HEK293T (cell line): ENCODE data around the gene SERPINA3.

Experiments
- CTCF ChIA-PET: fragments of 350-600 bp; formaldehyde crosslinking; extraction: SDS; loops from one replicate; lab custom pipeline; 2021; ENCODE audit warnings: antibody characterized with exemption, inconsistent platforms; lab: Yijun Ruan, JAX
- POLR2A ChIA-PET: fragments of 350-600 bp; formaldehyde crosslinking; extraction: SDS; loops from one replicate; lab custom pipeline; 2020; ENCODE audit warnings: antibody characterized with exemption, inconsistent platforms; lab: Yijun Ruan, JAX
- DNase-seq: peaks from one replicate; pipeline ENCODE4 v3.0.0; 2012; ENCODE audit warnings: mixed read lengths; ENCODE audit errors: extremely low spot score
- ARNT ChIP-seq: fragments of 450-650 bp; IDR thresholded peaks from 2 replicates; pipeline ENCODE4 v1.6.1; 2017; ENCODE audit warnings: mild to moderate bottlenecking
- BHLHE40 ChIP-seq: fragments of 450-650 bp; IDR thresholded peaks from 2 replicates; pipeline ENCODE4 v1.6.1; 2016; ENCODE audit warnings: mild to moderate bottlenecking, moderate library complexity, borderline replicate concordance
- CTBP1 ChIP-seq: fragments of 450-650 bp; IDR thresholded peaks from 2 replicates; pipeline ENCODE4 v1.6.1; 2016; ENCODE audit warnings: borderline replicate concordance
- ELF4 ChIP-seq: fragments of 450-650 bp; IDR thresholded peaks from 2 replicates; pipeline ENCODE4 v1.6.1; 2017; ENCODE audit warnings: antibody characterized with exemption
- FOXA1 ChIP-seq: fragments of 450-650 bp; IDR thresholded peaks from 2 replicates; pipeline ENCODE4 v1.6.1; 2016; ENCODE audit warnings: mild to moderate bottlenecking
- FOXK2 ChIP-seq: fragments of 450-650 bp; IDR thresholded peaks from 2 replicates; pipeline ENCODE4 v1.6.1; 2016; ENCODE audit warnings: mild to moderate bottlenecking
- FOXM1 ChIP-seq: fragments of 450-650 bp; IDR thresholded peaks from 2 replicates; pipeline ENCODE4 v1.6.1; 2017; ENCODE audit warnings: mild to moderate bottlenecking, borderline replicate concordance
- HDGF ChIP-seq: fragments of 450-650 bp; IDR thresholded peaks from 2 replicates; pipeline ENCODE4 v1.6.1; 2017; ENCODE audit warnings: antibody characterized with exemption, borderline replicate concordance
- L3MBTL2 ChIP-seq: fragments of 450-650 bp; conservative IDR thresholded peaks from 2 replicates; pipeline ENCODE4 v1.6.1; 2016; ENCODE audit warnings: mild to moderate bottlenecking
- LEF1 ChIP-seq: fragments of 450-650 bp; IDR thresholded peaks from 2 replicates; pipeline ENCODE4 v1.6.1; 2017; ENCODE audit warnings: mild to moderate bottlenecking, borderline replicate concordance
- NFRKB ChIP-seq: fragments of 450-650 bp; IDR thresholded peaks from 2 replicates; pipeline ENCODE4 v1.6.1; 2016; ENCODE audit warnings: mild to moderate bottlenecking, moderate library complexity
- SP1 ChIP-seq: fragments of 450-650 bp; IDR thresholded peaks from 2 replicates; pipeline ENCODE4 v1.6.1; 2017
- SUZ12 ChIP-seq: fragments of 450-650 bp; IDR thresholded peaks from 2 replicates; pipeline ENCODE4 v1.6.1; 2016; ENCODE audit warnings: mild to moderate bottlenecking
- TARDBP ChIP-seq: fragments of 450-650 bp; IDR thresholded peaks from 2 replicates; pipeline ENCODE4 v1.6.1; 2016
- ZNF384 ChIP-seq: fragments of 450-650 bp; IDR thresholded peaks from 2 replicates; pipeline ENCODE4 v1.6.1; 2016
- TF ChIP-seq, protein P1 (sequence below): fragments of 450-650 bp; IDR thresholded peaks from 2 replicates; pipeline ENCODE4 v1.6.1; 2016

The SERPINA3 gene

DNA sequence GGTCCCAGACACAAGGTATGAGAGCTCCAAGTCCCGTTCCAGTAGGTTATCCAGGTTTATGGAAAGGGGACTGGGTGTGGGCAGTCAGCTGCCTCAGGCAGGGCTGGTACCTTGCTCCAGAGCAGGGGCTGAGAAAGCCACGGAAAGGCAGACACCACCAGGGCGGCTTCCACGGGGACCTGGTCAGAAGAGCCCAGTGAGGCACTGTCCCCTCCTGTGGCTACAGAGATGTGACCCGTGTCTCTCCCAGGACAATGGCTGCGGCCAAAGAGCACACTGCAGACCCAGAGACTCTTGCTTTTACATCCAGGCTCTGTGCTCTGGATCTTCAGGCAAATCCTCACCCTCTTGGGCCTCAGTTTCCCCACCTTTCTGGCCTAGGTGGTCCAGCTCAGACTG is 42.2 kb upstream of the SERPINA3 start:
- no peak for TF ChIP-seq FOXA1
- CTCF ChIA-PET: no interaction called here
- POLR2A ChIA-PET: no interaction called here
- no peak for DNase-seq

DNA sequence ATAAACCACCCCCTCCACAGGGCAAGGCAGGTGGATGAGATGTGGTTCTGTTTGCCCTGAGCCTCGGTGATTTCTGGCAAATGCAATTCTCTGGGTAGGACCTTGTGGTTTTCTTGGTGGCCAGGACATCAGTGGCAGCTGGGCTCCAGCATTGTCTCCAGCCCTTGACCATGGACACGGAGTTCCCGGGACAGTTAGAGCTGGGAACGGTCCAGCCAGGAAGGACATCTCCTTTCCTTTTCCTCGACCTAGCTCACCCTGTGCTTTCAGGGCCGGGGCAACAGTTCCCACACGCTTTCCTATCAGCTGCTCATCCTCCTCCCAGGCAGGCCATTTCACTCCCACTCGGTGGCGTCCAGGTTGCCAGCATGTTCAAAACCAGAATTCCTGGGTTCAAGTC is 41.8 kb upstream of the SERPINA3 start:
- CTCF ChIA-PET: interaction anchor here (1.5 kb wide), 1 partner anchor 21 kb away, joined by 3 read pairs; no protein-coding TSS in a partner anchor
- DNase-seq: no peak
- TF ChIP-seq ELF4 (no peak), SP1 (no peak), L3MBTL2 (no peak), FOXA1 (no peak), FOXK2 (no peak), SUZ12 (no peak), FOXM1 (no peak), BHLHE40 (no peak), HDGF (no peak), LEF1 (no peak), NFRKB (no peak), ZNF384 (no peak), ARNT (no peak), CTBP1 (no peak), TARDBP (no peak)
- TF ChIP-seq, protein P1, sequence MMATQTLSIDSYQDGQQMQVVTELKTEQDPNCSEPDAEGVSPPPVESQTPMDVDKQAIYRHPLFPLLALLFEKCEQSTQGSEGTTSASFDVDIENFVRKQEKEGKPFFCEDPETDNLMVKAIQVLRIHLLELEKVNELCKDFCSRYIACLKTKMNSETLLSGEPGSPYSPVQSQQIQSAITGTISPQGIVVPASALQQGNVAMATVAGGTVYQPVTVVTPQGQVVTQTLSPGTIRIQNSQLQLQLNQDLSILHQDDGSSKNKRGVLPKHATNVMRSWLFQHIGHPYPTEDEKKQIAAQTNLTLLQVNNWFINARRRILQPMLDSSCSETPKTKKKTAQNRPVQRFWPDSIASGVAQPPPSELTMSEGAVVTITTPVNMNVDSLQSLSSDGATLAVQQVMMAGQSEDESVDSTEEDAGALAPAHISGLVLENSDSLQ: no peak
- POLR2A ChIA-PET: no interaction called here

DNA sequence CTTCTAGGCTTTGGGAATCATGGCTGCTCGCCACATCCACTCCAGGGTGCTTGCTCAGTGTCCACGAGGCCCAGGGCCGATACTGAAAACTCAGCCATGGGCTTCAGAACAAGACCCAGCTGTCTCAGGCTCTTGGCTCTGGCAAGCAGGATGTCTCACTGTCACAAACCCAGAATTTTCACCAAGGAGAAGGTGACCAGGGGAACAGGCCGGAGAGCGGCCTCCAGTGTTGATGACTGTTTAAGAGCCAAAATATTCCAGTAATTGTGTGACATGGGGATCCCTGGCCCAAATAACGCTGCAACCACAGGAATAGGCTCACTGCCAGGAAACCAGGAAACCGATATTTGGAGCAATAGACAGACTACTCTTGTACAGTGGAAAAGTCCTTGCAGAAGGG is 40.8 kb upstream of the SERPINA3 start:
- no peak for DNase-seq
- ChIA-PET CTCF (interaction anchor here (1.5 kb wide), 1 partner anchor 22 kb away, joined by 3 read pairs; no protein-coding TSS in a partner anchor), POLR2A (no interaction called here)

DNA sequence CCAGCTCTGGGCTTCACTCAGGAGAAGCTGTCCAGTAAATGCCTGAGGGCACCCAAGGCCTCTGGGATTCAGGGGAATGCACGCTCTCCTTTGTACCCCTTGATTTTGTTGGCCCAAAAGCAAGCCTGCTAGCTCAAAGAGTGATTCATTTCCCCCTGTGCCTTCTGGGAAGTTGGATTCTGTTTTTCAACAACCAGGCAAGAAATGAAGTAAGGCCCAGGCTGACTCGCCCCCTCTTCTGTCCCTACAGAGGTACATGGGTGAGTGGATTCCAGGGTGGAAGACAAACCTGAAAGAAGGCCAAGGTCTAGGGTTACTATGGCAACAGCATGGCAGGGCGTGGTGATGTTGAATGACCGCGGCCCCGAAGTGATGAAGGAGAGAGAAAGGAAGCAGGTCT is 40.2 kb upstream of the SERPINA3 start:
- DNase-seq: no peak
- POLR2A ChIA-PET: no interaction called here
- no peak for TF ChIP-seq ARNT
- no peak for TF ChIP-seq TARDBP
- no peak for TF ChIP-seq L3MBTL2
- no peak for TF ChIP-seq FOXK2
- no peak for TF ChIP-seq NFRKB
- no peak for TF ChIP-seq SUZ12
- TF ChIP-seq SP1: no peak
- TF ChIP-seq LEF1: no peak
- TF ChIP-seq FOXA1: no peak
- no peak for TF ChIP-seq BHLHE40
- TF ChIP-seq ZNF384: no peak
- CTCF ChIA-PET: interaction anchor here (1.5 kb wide), 1 partner anchor 23 kb away, joined by 3 read pairs; no protein-coding TSS in a partner anchor

More for the DNA sequence above, 40.8 kb upstream of the SERPINA3 start:
- no peak for TF ChIP-seq LEF1
- no peak for TF ChIP-seq NFRKB
- no peak for TF ChIP-seq FOXM1
- no peak for TF ChIP-seq BHLHE40
- no peak for TF ChIP-seq FOXA1
- TF ChIP-seq, protein P1: no peak
- no peak for TF ChIP-seq ELF4
- TF ChIP-seq TARDBP: no peak
- no peak for TF ChIP-seq SP1
- TF ChIP-seq L3MBTL2: no peak
- no peak for TF ChIP-seq HDGF
- TF ChIP-seq ZNF384: no peak
- TF ChIP-seq FOXK2: no peak
- no peak for TF ChIP-seq SUZ12
- no peak for TF ChIP-seq CTBP1
- TF ChIP-seq ARNT: no peak

DNA sequence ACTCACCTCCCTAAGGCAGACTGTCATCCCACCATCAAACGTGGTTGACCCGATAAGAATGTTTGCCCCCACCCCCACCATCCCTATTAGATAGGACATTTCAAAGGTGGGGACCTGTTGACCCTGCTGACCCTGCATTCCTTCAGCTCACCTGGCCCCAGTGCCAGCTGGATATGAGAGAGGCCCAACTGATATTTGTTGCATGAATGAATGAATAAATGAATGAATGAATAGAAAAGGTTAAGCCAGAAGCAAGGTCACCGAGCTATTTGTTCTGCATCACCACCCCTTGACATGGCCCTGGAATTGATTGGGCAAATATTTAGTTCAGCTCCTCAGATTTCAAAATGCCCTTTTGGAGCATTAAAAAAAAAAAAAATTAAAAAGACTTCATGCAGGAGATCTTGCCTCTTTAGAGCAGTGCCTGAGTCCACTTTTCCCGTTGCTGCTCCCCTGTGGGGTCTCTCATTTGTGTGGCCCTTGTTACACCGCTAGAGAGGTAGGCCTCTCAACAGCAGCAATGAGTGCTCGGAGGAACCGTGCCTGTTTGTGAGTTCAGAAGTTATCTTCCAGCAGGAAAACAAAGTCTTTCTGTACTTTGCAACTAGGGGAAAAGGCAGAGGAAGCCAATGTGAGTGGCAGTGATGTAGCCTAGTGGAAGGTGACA is 39.4 kb upstream of the SERPINA3 start:
- TF ChIP-seq BHLHE40: no peak
- DNase-seq: no peak
- ChIA-PET POLR2A (no interaction called here), CTCF (interaction anchor here (0.6 kb wide), 1 partner anchor 983 kb away, joined by 3 read pairs; no protein-coding TSS in a partner anchor)

DNA sequence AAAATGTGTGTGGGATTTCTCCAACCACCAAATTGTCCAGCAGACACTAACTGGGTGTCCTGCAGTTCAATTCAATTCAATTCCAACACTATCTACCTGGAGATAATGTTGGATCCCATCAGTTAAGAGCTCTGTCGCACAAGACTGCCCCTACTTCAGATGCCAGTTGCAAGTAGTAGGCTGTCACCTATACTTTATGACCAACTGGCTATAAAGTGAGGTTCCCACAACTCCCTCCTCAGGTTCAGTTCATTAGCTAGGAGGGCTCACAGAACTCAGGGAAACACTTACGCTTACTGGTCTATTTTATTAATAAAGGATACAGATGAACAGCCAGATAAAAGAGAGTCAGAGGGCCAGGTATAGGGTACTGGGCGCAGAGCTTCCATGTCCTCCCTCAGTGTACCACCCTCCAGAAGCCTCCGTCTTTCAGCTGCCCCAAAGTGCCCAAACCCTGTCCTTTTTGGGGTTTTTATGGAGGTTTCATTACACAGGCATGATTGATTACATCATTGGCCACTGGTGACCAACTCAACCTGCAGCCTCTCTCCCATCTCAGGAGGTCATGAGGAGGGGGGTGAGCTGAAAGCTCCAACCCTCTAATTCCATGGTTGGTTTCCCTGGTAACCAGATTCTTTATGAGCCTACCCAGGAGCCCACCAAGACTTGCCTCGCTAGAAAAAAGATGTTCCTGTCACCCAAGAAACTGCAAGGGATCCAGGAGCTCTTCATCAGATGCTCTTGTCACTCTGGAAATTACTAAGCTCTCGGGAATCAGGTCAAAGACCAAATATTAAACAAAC is 38.5 kb upstream of the SERPINA3 start:
- CTCF ChIA-PET: interaction anchor here (1.5 kb wide), 1 partner anchor 25 kb away, joined by 4 read pairs; no protein-coding TSS in a partner anchor
- TF ChIP-seq FOXA1: no peak
- no peak for TF ChIP-seq ELF4
- TF ChIP-seq BHLHE40: no peak
- no peak for TF ChIP-seq NFRKB
- TF ChIP-seq SUZ12: no peak
- no peak for TF ChIP-seq CTBP1
- TF ChIP-seq, protein P1: no peak
- TF ChIP-seq FOXM1: no peak
- no peak for TF ChIP-seq L3MBTL2
- no peak for TF ChIP-seq HDGF
- TF ChIP-seq TARDBP: no peak
- no peak for TF ChIP-seq ARNT

More for the DNA sequence above, 38.5 kb upstream of the SERPINA3 start:
- POLR2A ChIA-PET: no interaction called here
- DNase-seq: no peak
